K562 (cell line): ENCODE results near the gene SLC44A1. TPM values are rescaled to one million over a fixed set of nuclear protein-coding genes. Genes with fewer than 3 reads are reported as not detected.

ENCODE experiments used
- ATAC-seq: fragments of 200-7000 bp; cut with Tn5 transposase; 3 replicates; pipeline ENCODE4 v1.9.1; 2020; ENCODE audit warnings: moderate library complexity
- BruUV-seq: library from RNA; stranded (reverse); fragments of 400-500 nt; replicated peaks from 2 replicates; lab custom pipeline; 2021; lab: Mats Ljungman, UMichigan
- CTCF ChIA-PET: fragments of 300-600 bp; formaldehyde crosslinking; extraction: SDS; loops from one replicate; lab custom pipeline; 2021; ENCODE audit warnings: low intra/inter-chr PET ratio; lab: Yijun Ruan, JAX
- POLR2A ChIA-PET: fragments of 300-600, 350-650 bp; sonication (Branson Sonifier 250); formaldehyde crosslinking; extraction: SDS; loops from one replicate; lab custom pipeline; 2021; ENCODE audit warnings: antibody characterized with exemption, inconsistent platforms; lab: Yijun Ruan, JAX
- DNase-seq, 4 experiments: peaks; one replicate each; pipeline versions ENCODE4 v3.0.0 to v3.0.0-alpha.2; 2011 to 2018; ENCODE audit warnings: low spot score in 3 of 4, mixed read lengths in 3 of 4; ENCODE audit errors: extremely low read depth in 1 of 4
- FAIRE-seq: peaks from 2 replicates; lab custom pipeline; 2011; peaks lifted over from hg19 to GRCh38; lab: Jason Lieb, UNC
- H2AFZ ChIP-seq: 2 replicates; pipeline ENCODE4 v1.6.0; 2011; ENCODE audit warnings: low read depth, low read length, control low read depth, inconsistent platforms
- H3K27ac ChIP-seq: fragments of 200-600 bp; 3 replicates; pipeline ENCODE4 v1.8.0; 2011; ENCODE audit warnings: low read depth, mild to moderate bottlenecking, control low read depth, inconsistent platforms, low read length, moderate library complexity, mixed read lengths; ENCODE audit errors: extremely low read depth
- H3K27me3 ChIP-seq, 2 experiments: fragments of 300-600 bp in 1 of 2; 2 replicates in 1 of 2; 3 replicates in 1 of 2; pipeline versions ENCODE4 v1.6.0 to v1.8.0; 2011; ENCODE audit warnings: inconsistent platforms in 2 of 2, low read length in 2 of 2, mild to moderate bottlenecking in 1 of 2, mixed read lengths in 1 of 2, moderate library complexity in 1 of 2; ENCODE audit not compliant: control insufficient read depth in 2 of 2, insufficient read depth in 2 of 2
- H3K36me3 ChIP-seq: fragments of 300-600 bp; 3 replicates; pipeline ENCODE4 v1.8.0; 2011; ENCODE audit warnings: mild to moderate bottlenecking, low read length, inconsistent platforms; ENCODE audit not compliant: control insufficient read depth, insufficient read depth
- H3K4me1 ChIP-seq, 2 experiments: fragments of 200-600 bp in 1 of 2; replicated peaks in 1 of 2; 2 replicates in 1 of 2; 3 replicates in 1 of 2; pipeline versions ENCODE4 v1.5.1 to v1.8.0; 2011; ENCODE audit warnings: inconsistent platforms in 2 of 2, low read length in 2 of 2, mild to moderate bottlenecking in 1 of 2, mixed read lengths in 1 of 2, moderate library complexity in 1 of 2; ENCODE audit not compliant: control insufficient read depth in 2 of 2, insufficient read depth in 2 of 2
- H3K4me2 ChIP-seq: 2 replicates; pipeline ENCODE4 v1.6.1; 2011; ENCODE audit warnings: low read length, control low read depth, inconsistent platforms, mixed read lengths; ENCODE audit not compliant: insufficient read depth
- H3K4me3 ChIP-seq: fragments of 200-600 bp; sonication (generic), shearing (Covaris generic); 2 replicates; pipeline ENCODE4 v1.5.1; 2016; ENCODE audit warnings: control low read depth, inconsistent platforms
- H3K79me2 ChIP-seq: fragments of 200-600 bp; 3 replicates; pipeline ENCODE4 v1.8.0; 2011; ENCODE audit warnings: low read length, inconsistent platforms; ENCODE audit not compliant: control insufficient read depth, insufficient read depth
- H3K9ac ChIP-seq, 2 experiments: 2 replicates each; pipeline versions ENCODE4 v1.6.0 to v1.6.1; 2011; ENCODE audit warnings: low read depth in 2 of 2, low read length in 2 of 2, control low read depth in 1 of 2, inconsistent platforms in 1 of 2, mild to moderate bottlenecking in 1 of 2, mixed read lengths in 1 of 2; ENCODE audit not compliant: insufficient read depth in 1 of 2
- H3K9me1 ChIP-seq: one replicate; pipeline ENCODE4 v1.6.0; 2011; ENCODE audit warnings: inconsistent platforms, mild to moderate bottlenecking, low read length, moderate library complexity; ENCODE audit not compliant: control insufficient read depth, insufficient read depth
- H3K9me3 ChIP-seq: replicated peaks from 2 replicates; pipeline ENCODE4 v1.5.1; 2011; ENCODE audit warnings: low read depth, low read length, inconsistent platforms; ENCODE audit not compliant: control insufficient read depth, insufficient read depth
- H4K20me1 ChIP-seq: replicated peaks from 2 replicates; pipeline ENCODE4 v1.6.1; 2011; ENCODE audit warnings: low read length, inconsistent platforms, mixed read lengths; ENCODE audit not compliant: control insufficient read depth, insufficient read depth
- CUX1 ChIP-seq: fragments of 200-800 bp; sonication (Bioruptor generic); IDR thresholded peaks from 2 replicates; pipeline ENCODE4 v1.6.1; 2016; ENCODE audit warnings: missing genetic modification characterization, missing compliant biosample characterization
- NR3C1 ChIP-seq: sonication (generic); formaldehyde crosslinking; IDR thresholded peaks from 2 replicates; pipeline ENCODE4 v1.8.1; 2022; ENCODE audit warnings: missing genetic modification reagents
- SIN3B ChIP-seq: fragments of 450-650 bp; IDR thresholded peaks from 2 replicates; pipeline ENCODE4 v1.6.1; 2017; ENCODE audit warnings: low read depth, mild to moderate bottlenecking, moderate library complexity
- WGBS: fragments of 100-300 bp; shearing (Covaris generic); methylation state at CpG from one replicate; pipeline ENCODE4 v1.1.6; 2016; ENCODE audit warnings: low coverage, mixed read lengths; ENCODE audit not compliant: insufficient coverage; ENCODE audit errors: missing lambda C conversion rate; 5-methylcytosine and 5-hydroxymethylcytosine counted together
- in situ Hi-C: fragments of 300-500 bp; cut with MboI; formaldehyde crosslinking; loops from 4 replicates; pipeline ENCODE4 v1.15.0; 2018; ENCODE audit warnings: inconsistent platforms, mixed read lengths
- intact Hi-C: fragments of 100-400 bp; cut with micrococcal nuclease; formaldehyde crosslinking; loops from 2 replicates; pipeline ENCODE4 v1.14.2; 2022
- polyA plus RNA-seq, 8 experiments: library from polyadenylated mRNA; depleted of rRNA in 4 of 8; stranded (reverse) in 5 of 8; unstranded in 3 of 8; fragments of >200 nt; fragmentation: Nextera tagmentation in 2 of 8; fragmentation: Illumina TruSeq in 1 of 8; extraction: Ambion mirVana in 2 of 8; extraction: Trizol in 1 of 8; gene quantifications; 2 replicates each; pipeline versions ENCODE4 v1.2.1 to v1.2.3, GENCODE V29; 2011 to 2014; ENCODE audit warnings: inconsistent platforms in 1 of 8, missing spikeins in 1 of 8
- total RNA-seq, 7 experiments: library from RNA; depleted of rRNA in 6 of 7; stranded (reverse); fragments of >200 nt in 6 of 7; fragmentation: Illumina TruSeq in 2 of 7; extraction: Trizol in 2 of 7; gene quantifications; 2 replicates each; pipeline versions ENCODE4 v1.2.1 to v1.2.3, GENCODE V29; 2011 to 2021; ENCODE audit warnings: low replicate concordance in 1 of 7
- TF ChIP-seq, protein P1 (sequence below): fragments of 250-450 bp; sonication (Bioruptor Pico); IDR thresholded peaks from 2 replicates; pipeline ENCODE4 v1.8.0; 2021; ENCODE audit warnings: borderline replicate concordance, mild to moderate bottlenecking, moderate library complexity; ENCODE audit not compliant: poor library complexity, severe bottlenecking

The SLC44A1 gene
- total and polyA plus RNA-seq, 9 of the 15 experiments (the other 6 are each of a cell fraction or from before 2014, with no cell fraction given): 0.11 to 0.59 (median 0.30) TPM

DNA sequence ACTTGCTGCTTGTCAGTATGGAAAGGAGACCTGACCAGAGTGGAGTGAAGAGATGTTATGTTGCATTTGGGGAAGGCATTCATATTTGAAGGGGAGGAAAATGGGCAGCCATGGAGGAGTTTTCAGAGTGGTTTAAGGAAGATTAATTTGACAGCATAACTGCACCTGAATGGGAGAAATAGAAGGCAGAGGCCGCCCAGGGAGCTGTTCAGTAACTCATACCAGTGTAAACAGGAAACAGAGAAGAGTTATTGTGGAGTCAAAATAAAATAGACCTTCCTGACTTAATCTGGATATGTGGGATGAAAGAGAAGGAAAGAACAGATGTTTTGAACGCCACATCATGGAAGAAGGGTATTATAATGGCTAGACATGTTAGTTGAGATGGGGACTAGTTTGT, 13.4 kb downstream of the SLC44A1 start:
- intact Hi-C loops (no loop called here), in situ Hi-C loops (no loop called here)
- Histone ChIP-seq H3K79me2 (no peaks in the 10 kb centered on the region), H3K27ac (no peak overlapping the region), H3K9me1 (no peaks in the 10 kb centered on the region), H3K9ac (no peak overlapping the region), H3K4me3 (no peak overlapping the region), H3K9me3 (no peaks in the 10 kb centered on the region), H3K36me3 (no peaks in the 10 kb centered on the region), H4K20me1 (no peaks in the 10 kb centered on the region), H3K4me1 (no peaks in the 10 kb centered on the region), H2AFZ (no peak overlapping the region), H3K4me2 (no peak overlapping the region), H3K27me3 (peaks cover 0 to 3% of the 10 kb centered on the region in 2 experiments; a peak in 3 of 5 replicates)
- WGBS: 4% methylated on average over 2 of the region's 2 CpGs
- no TSS peak for BruUV-seq
- DNase-seq (no peak), ATAC-seq (no peak), FAIRE-seq (no peak)
- ChIA-PET POLR2A (no interaction called here), CTCF (no interaction called here)
- TF ChIP-seq, protein P1, sequence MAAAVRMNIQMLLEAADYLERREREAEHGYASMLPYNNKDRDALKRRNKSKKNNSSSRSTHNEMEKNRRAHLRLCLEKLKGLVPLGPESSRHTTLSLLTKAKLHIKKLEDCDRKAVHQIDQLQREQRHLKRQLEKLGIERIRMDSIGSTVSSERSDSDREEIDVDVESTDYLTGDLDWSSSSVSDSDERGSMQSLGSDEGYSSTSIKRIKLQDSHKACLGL: no peak
- TF ChIP-seq NR3C1 (CRISPR knock-in tag) (no peak), SIN3B (no peak), CUX1 (CRISPR knock-in tag) (no peak)
